HAP-1 (cell line): ENCODE data around the gene AP3M1.

Source experiments
- DNase-seq, 2 experiments: peaks; one replicate each; pipeline ENCODE4 v3.0.0-alpha.2; 2016 to 2020; ENCODE audit warnings: low spot score in 2 of 2
- H3K27me3 ChIP-seq: fragments of 250-450 bp; sonication (Bioruptor Pico); 2 replicates; pipeline ENCODE4 v1.5.1; 2020; ENCODE audit warnings: low read depth, mild to moderate bottlenecking, moderate library complexity
- H3K36me3 ChIP-seq: fragments of 250-450 bp; sonication (Bioruptor Pico); replicated peaks from 2 replicates; pipeline ENCODE4 v1.5.1; 2020; ENCODE audit warnings: mild to moderate bottlenecking
- H3K4me1 ChIP-seq: fragments of 250-450 bp; sonication (Bioruptor Pico); 2 replicates; pipeline ENCODE4 v1.5.1; 2020; ENCODE audit warnings: mild to moderate bottlenecking
- H3K4me3 ChIP-seq: fragments of 250-450 bp; sonication (Bioruptor Pico); 2 replicates; pipeline ENCODE4 v1.5.1; 2020; ENCODE audit warnings: mild to moderate bottlenecking, moderate library complexity
- H3K9me3 ChIP-seq: fragments of 250-450 bp; sonication (Bioruptor Pico); 2 replicates; pipeline ENCODE4 v1.5.1; 2020; ENCODE audit warnings: mild to moderate bottlenecking, moderate library complexity
- in situ Hi-C: fragments of 300-500 bp; cut with MboI; formaldehyde crosslinking; loops from 3 replicates; pipeline ENCODE4 v1.14.3; 2020; ENCODE audit warnings: low sequenced_read_pairs, inconsistent platforms, mixed read lengths

The AP3M1 gene

DNA sequence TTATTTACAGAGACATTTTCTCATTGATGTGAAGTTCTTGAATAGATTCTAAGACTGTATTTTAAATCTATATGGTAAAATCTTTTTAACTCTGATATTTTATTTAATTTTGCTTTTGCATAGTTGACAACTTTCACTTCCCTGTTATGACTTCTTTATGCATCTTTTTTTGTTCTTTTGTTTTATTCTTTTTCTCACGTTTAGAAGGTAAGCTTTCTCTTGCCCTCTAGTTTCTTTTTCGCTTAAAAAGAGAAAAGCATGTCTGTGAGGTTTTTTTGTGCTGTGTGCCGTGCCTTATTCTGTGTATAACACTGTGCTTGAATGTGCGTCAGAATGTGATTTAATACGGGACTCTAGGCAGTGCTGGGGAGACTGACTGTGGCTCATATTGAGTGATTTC is 74.7 kb downstream of the AP3M1 start:
- in situ Hi-C loops: no loop called here
- Histone ChIP-seq H3K27me3 (no peaks in the 10 kb centered on the region), H3K9me3 (no peaks in the 10 kb centered on the region), H3K4me3 (no peak overlapping the region), H3K36me3 (peaks cover 47% of the 10 kb centered on the region), H3K4me1 (peaks cover 8% of the 10 kb centered on the region; the same call in 1 of the 2 replicates)
- no peak for DNase-seq

DNA sequence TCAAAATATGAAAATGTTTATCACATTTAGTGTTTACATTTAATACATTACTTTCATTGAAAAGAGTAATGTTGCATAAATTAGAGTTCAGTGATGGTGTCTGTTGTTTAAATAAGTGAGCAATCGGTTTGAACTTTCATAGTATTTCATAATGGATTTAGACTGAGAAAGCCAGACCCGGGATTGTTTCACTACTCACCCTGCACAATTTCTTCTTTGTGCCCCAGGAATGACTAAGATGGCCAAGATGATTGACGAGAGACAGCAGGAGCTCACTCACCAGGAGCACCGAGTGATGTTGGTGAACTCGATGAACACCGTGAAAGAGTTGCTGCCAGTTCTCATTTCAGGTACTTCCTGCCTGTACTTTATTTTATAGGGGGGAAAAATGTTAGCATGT is 78.1 kb downstream of the AP3M1 start:
- no peak for DNase-seq
- Histone ChIP-seq H3K4me1 (peaks cover 6% of the 10 kb centered on the region), H3K4me3 (no peak overlapping the region), H3K9me3 (no peaks in the 10 kb centered on the region), H3K27me3 (no peaks in the 10 kb centered on the region), H3K36me3 (peaks cover 50% of the 10 kb centered on the region)
- in situ Hi-C loops: no loop called here

DNA sequence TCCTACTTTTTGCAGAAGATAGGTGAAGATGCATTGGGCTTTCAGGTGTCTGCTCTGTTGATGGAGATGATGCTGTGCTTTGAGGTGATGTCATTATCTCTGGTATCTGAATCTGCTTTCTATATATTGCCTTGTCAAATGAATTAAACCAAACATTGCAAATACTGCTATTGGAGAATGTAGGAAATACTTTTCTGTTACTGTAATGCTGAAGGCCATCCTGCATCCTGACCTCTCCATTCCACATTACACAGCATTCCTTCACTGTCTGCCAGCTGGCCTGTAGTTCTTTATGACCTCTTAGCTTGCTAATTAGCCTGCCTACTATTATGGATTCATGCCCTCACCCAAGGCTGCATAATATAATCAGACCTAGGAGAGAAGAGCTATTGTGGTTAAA is 79.5 kb downstream of the AP3M1 start:
- no peak for DNase-seq
- Histone ChIP-seq H3K27me3 (no peaks in the 10 kb centered on the region), H3K4me1 (peaks cover 11% of the 10 kb centered on the region), H3K4me3 (no peak overlapping the region), H3K36me3 (peaks cover 50% of the 10 kb centered on the region), H3K9me3 (no peaks in the 10 kb centered on the region)
- in situ Hi-C loops: no loop called here
